CD4-positive, CD25-positive, alpha-beta regulatory T cell (primary cell): ENCODE results near the gene POLRMT. TPM values are rescaled to one million over a fixed set of nuclear protein-coding genes. Genes with fewer than 3 reads are reported as not detected.
"Not testable (repeated sequence)": the region's sequence is repeated elsewhere in the genome, so short reads cannot be mapped to it uniquely, and the experiment has no call there.

Experiments
- ATAC-seq, 2 donors: fragments of 150-1000 bp; cut with Tn5 transposase; one replicate each; pipeline ENCODE4 v1.10.0; 2021; ENCODE audit warnings: low read depth in 2 of 2, moderate number of reproducible peaks in 2 of 2, moderate library complexity in 1 of 2
- DNase-seq, 3 donors: peaks; one replicate each; pipeline versions ENCODE4 v3.0.0 to v3.0.0-alpha.2; 2012 to 2022; ENCODE audit warnings: mixed read lengths in 1 of 3
- H3K27ac ChIP-seq: one replicate; pipeline ENCODE4 v1.7.0; 2013; ENCODE audit warnings: mild to moderate bottlenecking, low read length; ENCODE audit not compliant: insufficient read depth, poor library complexity, severe bottlenecking
- H3K27me3 ChIP-seq: one replicate; pipeline ENCODE4 v1.7.0; 2013; ENCODE audit warnings: low read length; ENCODE audit not compliant: control insufficient read depth, insufficient read depth
- H3K36me3 ChIP-seq: one replicate; pipeline ENCODE4 v1.7.0; 2013; ENCODE audit warnings: mild to moderate bottlenecking, low read length, moderate library complexity; ENCODE audit not compliant: control insufficient read depth, insufficient read depth
- H3K4me1 ChIP-seq: 2 replicates; pipeline ENCODE4 v1.7.0; 2013; ENCODE audit warnings: mild to moderate bottlenecking, low read length; ENCODE audit not compliant: insufficient read depth, control insufficient read depth, poor library complexity, severe bottlenecking
- H3K4me3 ChIP-seq: one replicate; pipeline ENCODE4 v1.7.0; 2013; ENCODE audit warnings: low read depth, mild to moderate bottlenecking, low read length, moderate library complexity
- H3K9me3 ChIP-seq, 2 experiments: 1 replicate in 1 of 2; 2 replicates in 1 of 2; pipeline ENCODE4 v1.7.0; 2013; ENCODE audit warnings: low read length in 2 of 2, mild to moderate bottlenecking in 1 of 2, moderate library complexity in 1 of 2; ENCODE audit not compliant: control insufficient read depth in 2 of 2
- H3K27ac Mint-ChIP-seq, 3 donors: one replicate each; pipeline ENCODE4 v1.8.0; 2020 to 2022; ENCODE audit warnings: mild to moderate bottlenecking in 3 of 3, mixed read lengths in 3 of 3, moderate library complexity in 2 of 3
- H3K27me3 Mint-ChIP-seq: one replicate; pipeline ENCODE4 v1.8.0; 2022; ENCODE audit warnings: mild to moderate bottlenecking, mixed read lengths
- H3K36me3 Mint-ChIP-seq: one replicate; pipeline ENCODE4 v1.8.0; 2020; ENCODE audit warnings: mixed read lengths
- H3K4me1 Mint-ChIP-seq, 4 donors: one replicate each; pipeline ENCODE4 v1.8.0; 2020 to 2022; ENCODE audit warnings: mixed read lengths in 4 of 4, mild to moderate bottlenecking in 1 of 4
- H3K4me3 Mint-ChIP-seq, 4 donors: one replicate each; pipeline ENCODE4 v1.8.0; 2020 to 2022; ENCODE audit warnings: mild to moderate bottlenecking in 4 of 4, mixed read lengths in 4 of 4, moderate library complexity in 3 of 4
- H3K9me3 Mint-ChIP-seq, 7 donors: one replicate each; pipeline ENCODE4 v1.8.0; 2020 to 2022; ENCODE audit warnings: mixed read lengths in 7 of 7, mild to moderate bottlenecking in 3 of 7, moderate library complexity in 2 of 7
- polyA plus RNA-seq, 4 donors: library from polyadenylated mRNA; unstranded; fragments of 300-500 nt; fragmentation: Illumina TruSeq; gene quantifications; one replicate each; pipeline ENCODE4 v1.2.3, GENCODE V29; 2021
- total RNA-seq: library from RNA; stranded (reverse); gene quantifications from one replicate; pipeline ENCODE4 v1.2.3, GENCODE V29; 2022

The POLRMT gene
- total and polyA plus RNA-seq, 5 donors from 2014 or later: 25.4 to 62.9 (median 35.8) TPM

DNA sequence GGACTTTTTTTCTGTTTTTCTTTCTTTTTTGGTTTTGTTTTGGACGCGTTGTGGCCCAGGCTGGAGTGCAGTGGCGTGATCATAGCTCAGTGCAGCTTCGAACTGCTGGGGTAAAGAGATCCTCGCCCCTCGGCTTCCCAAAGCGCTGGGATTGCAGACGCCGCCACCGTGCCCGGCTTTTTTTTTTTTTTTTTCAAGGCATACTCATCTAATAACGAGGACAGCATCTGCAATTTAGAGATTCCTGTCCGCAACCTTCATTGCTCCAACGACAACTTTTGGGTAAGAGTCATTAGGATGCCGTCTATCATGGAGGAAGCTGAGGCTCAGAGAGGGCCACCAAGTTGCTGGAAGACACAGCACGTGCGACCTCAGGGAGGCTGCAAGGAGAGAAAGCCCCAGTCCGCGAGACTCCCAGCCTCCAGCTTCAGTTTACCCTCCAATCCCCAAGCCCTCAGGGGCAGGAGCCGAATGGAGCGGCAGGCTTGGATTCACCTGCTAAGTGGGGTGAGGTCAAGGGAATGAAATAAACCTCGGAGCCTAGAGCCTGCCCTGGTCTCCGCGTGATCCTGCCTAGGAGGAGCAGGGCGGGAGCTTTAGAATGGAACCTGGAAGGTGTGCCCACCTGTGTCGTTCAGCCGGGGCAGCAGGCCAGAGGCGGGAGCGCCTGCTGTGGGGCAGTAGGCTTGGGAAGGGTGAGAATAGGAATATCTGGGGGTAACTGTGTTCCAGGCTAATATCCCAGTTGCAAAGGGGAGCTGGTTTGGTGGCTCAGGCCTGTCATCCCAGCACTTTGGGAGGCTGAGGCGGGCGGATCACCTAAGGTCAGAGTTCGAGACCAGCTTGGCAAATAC lies 676 bp upstream of the POLRMT start:
- H3K27ac Mint-ChIP-seq: peak overlapping the region; percentile 52 to 96 (median 94)
- peaks cover 2% of the 10 kb centered on the region for H3K36me3 Mint-ChIP-seq
- peaks cover 0 to 2% (median 0%) of the 10 kb centered on the region in 7 donors for H3K9me3 Mint-ChIP-seq
- Histone ChIP-seq H3K4me3 (peak overlapping the region; percentile 69), H3K4me1 (peaks cover 29% of the 10 kb centered on the region), H3K27me3 (no peaks in the 10 kb centered on the region), H3K36me3 (peaks cover 2% of the 10 kb centered on the region), H3K27ac (peak overlapping the region; percentile 70), H3K9me3 (no peaks in the 10 kb centered on the region)
- peaks cover 0 to 47% (median 14%) of the 10 kb centered on the region in 4 donors for H3K4me1 Mint-ChIP-seq
- peak overlapping the region; percentile 90 to 96 (median 95) for H3K4me3 Mint-ChIP-seq
- no peak for ATAC-seq
- peaks cover 4% of the 10 kb centered on the region for H3K27me3 Mint-ChIP-seq
- no peak for DNase-seq

DNA sequence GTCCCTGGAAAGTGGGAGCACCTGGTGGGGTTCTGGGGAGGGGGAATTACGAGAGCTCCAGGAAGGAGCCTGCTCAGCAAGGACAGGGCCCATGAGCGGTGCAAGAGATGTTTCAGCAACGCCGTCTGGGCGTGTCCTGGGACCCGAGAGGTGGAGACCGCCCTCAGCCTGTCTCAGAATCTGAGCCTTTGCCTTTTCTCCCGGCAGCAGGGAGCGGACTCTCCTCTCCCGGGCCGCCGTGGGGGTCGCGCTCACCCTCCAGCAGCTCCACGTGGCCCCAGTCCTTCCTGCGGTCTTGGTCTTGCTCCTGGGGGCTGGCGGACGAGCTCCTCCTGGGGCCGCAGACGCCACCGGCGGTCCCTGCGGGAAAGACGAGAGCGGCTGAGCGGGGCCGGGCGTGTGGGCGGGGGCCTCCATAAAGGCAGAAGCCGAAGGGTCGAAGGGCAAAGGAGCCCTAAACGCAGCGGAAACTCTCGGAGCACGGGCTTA lies 714 bp downstream of the POLRMT start:
- Mint-ChIP-seq H3K36me3 (peaks cover 9% of the 10 kb centered on the region), H3K27me3 (peaks cover 4% of the 10 kb centered on the region), H3K4me1 (peaks cover 0 to 43% (median 15%) of the 10 kb centered on the region in 4 donors), H3K9me3 (peaks cover 0 to 2% (median 0%) of the 10 kb centered on the region in 7 donors), H3K27ac (peak overlapping the region in 2 of 3 donors; percentile 94 to 96), H3K4me3 (peak overlapping the region; percentile 90 to 96 (median 95))
- H3K36me3 ChIP-seq: peaks cover 16% of the 10 kb centered on the region
- H3K4me1 ChIP-seq: peaks cover 25% of the 10 kb centered on the region
- H3K9me3 ChIP-seq: no peaks in the 10 kb centered on the region
- H3K27me3 ChIP-seq: no peaks in the 10 kb centered on the region
- ATAC-seq (no peak), DNase-seq (peak in 1 of 3 donors; percentile 47)
- peak overlapping the region; percentile 70 for H3K27ac ChIP-seq
- H3K4me3 ChIP-seq: peak overlapping the region; percentile 70

DNA sequence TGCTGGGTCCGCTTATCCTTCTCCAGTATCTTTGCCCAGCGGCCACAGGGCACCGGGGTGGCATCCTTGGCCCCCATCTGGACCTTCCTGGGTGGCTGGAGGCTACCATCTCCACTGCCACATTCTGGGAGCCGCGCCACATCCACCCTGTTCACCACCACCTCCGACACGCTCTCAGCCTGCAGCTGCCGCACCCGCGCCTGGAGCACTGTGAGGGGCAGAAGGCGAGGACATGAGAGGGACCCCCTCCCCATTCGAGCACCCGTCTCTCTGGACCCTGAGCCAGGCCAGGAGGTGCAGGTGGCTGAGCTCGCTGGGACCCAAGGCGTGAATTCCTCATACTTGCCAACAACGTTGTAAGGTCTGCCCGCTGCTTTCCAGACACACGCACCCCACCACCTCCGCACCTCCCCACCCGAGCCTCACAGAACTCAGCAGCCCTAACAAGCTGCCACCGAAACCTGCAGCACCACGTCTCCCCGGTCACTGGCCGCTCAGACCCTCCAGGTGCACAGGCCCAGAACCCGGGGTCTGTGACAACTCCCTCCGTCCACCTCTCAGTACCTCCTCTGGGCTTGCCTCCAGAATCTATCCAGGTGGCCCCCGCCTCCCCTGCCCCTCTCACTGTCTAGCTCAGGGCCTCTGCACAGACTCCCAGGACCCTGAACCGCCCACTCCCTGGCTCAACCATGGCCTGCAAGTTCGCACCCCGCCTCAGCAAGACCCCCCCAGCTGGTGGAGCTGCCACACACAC lies 3.2 kb downstream of the POLRMT start:
- Histone ChIP-seq H3K4me3 (no peak overlapping the region), H3K36me3 (peaks cover 25% of the 10 kb centered on the region), H3K27ac (no peak overlapping the region), H3K27me3 (no peaks in the 10 kb centered on the region), H3K9me3 (no peaks in the 10 kb centered on the region), H3K4me1 (peaks cover 25% of the 10 kb centered on the region)
- ATAC-seq: no peak
- peaks cover 4% of the 10 kb centered on the region for H3K27me3 Mint-ChIP-seq
- H3K27ac Mint-ChIP-seq: peak overlapping the region in 2 of 3 donors; percentile 14 to 46
- H3K36me3 Mint-ChIP-seq: peaks cover 14% of the 10 kb centered on the region
- H3K4me3 Mint-ChIP-seq: peak overlapping the region in 1 of 4 donors; percentile 61
- peaks cover 0 to 2% (median 0%) of the 10 kb centered on the region in 7 donors for H3K9me3 Mint-ChIP-seq
- H3K4me1 Mint-ChIP-seq: peaks cover 0 to 44% (median 15%) of the 10 kb centered on the region in 4 donors
- no peak for DNase-seq

DNA sequence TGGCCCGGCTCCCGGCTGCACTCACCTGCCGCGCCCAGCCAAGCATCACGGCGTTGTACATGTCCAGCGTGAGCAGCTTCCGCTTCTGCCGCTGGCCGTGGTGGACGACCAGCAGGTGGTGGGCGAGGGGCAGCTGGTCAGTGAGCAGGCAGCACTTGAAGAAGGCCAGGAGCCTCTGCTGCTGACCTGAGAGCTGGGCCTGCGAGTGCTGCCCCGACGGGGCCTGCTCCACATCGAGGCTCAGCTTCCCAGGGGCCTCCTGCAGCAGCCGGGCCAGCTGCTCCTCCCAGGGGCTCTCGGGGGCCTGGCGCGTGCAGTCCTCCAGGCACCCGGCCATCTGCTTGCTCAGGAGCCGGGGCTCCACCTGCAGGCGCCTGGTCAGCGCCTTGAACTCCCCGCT lies 3.8 kb downstream of the POLRMT start:
- not testable (repeated sequence) for H3K27ac Mint-ChIP-seq, ATAC-seq
- H3K4me1 Mint-ChIP-seq: peaks cover 0 to 44% (median 15%) of the 10 kb centered on the region in 4 donors

DNA sequence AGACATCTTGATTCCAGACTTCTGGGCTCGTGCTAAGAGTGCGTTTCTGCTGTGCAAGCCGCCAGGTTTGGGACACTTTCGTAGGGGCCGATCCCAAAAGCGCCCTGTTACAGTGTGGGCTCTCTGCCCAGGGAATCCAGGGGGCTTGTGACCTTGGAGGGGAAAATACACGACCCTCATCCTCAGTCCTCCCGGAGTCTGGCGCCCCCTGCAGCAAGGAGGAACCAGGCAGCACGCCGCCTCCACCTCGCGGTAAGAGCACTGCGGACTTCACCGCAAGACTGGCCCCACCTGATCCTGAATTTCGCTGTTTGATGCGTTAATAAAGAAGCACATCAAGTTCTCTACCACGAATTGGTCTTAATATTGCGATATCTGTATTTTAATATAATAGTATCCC lies 5.2 kb downstream of the POLRMT start:
- Histone ChIP-seq H3K36me3 (peaks cover 30% of the 10 kb centered on the region), H3K27ac (no peak overlapping the region), H3K27me3 (no peaks in the 10 kb centered on the region), H3K4me1 (peaks cover 16% of the 10 kb centered on the region), H3K9me3 (no peaks in the 10 kb centered on the region), H3K4me3 (no peak overlapping the region)
- peaks cover 14% of the 10 kb centered on the region for H3K36me3 Mint-ChIP-seq
- DNase-seq (peak in 1 of 3 donors; percentile 25), ATAC-seq (no peak)
- H3K27ac Mint-ChIP-seq: no peak overlapping the region
- peak overlapping the region in 1 of 4 donors; percentile 56 for H3K4me3 Mint-ChIP-seq
- H3K4me1 Mint-ChIP-seq: peaks cover 0 to 35% (median 9%) of the 10 kb centered on the region in 4 donors
- no peaks in the 10 kb centered on the region for H3K27me3 Mint-ChIP-seq
- peaks cover 0 to 2% (median 0%) of the 10 kb centered on the region in 7 donors for H3K9me3 Mint-ChIP-seq

More for the DNA sequence above, 3.8 kb downstream of the POLRMT start:
- not testable (repeated sequence) for DNase-seq, H3K27ac ChIP-seq, H3K4me3 ChIP-seq, H3K27me3 ChIP-seq, H3K4me3 Mint-ChIP-seq, H3K27me3 Mint-ChIP-seq, H3K9me3 ChIP-seq, H3K9me3 Mint-ChIP-seq
- H3K36me3 Mint-ChIP-seq: peaks cover 14% of the 10 kb centered on the region
- peaks cover 25% of the 10 kb centered on the region for H3K4me1 ChIP-seq
- H3K36me3 ChIP-seq: peaks cover 26% of the 10 kb centered on the region

DNA sequence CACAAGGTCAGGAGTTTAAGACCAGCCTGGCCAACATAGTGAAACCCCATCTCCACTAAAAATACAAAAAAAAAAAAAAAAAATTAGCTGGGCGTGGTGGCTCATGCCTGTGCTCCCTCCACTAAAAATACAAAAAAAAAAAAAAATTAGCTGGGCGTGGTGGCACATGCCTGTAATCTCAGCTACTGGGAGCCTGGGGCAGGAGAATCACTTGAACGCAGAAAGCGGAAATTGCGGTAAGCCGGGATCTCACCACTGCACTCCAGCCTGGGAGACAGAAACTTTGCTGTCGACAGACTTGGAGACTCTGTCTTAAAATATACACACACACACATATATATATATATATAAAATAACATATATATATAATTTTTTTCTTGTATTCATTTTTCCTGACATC lies 6.8 kb downstream of the POLRMT start:
- Mint-ChIP-seq H3K4me3 (peak overlapping the region in 1 of 4 donors; percentile 56), H3K36me3 (peaks cover 14% of the 10 kb centered on the region)
- peaks cover 30% of the 10 kb centered on the region for H3K36me3 ChIP-seq

DNA sequence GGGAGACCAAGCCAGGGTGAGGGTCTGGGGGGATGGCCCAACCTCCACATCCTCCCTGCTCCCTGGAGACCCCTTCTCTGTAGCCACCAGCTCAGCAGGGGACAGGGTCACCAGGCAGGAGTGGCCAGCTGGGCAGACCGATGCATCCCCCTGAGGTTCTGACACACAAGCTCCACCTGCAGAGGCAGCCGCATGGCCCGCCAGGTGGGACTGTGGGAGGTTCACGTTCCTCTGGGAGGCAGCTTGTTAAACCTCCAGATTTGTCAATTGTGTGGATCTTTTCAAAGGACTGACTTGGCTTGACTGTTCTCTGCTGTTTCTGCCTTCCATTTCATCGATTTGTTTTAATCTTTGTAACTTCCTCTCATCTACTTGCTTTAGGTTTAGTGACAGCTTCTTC lies 8.1 kb downstream of the POLRMT start:
- peaks cover 14% of the 10 kb centered on the region for H3K36me3 Mint-ChIP-seq
- Histone ChIP-seq H3K27ac (no peak overlapping the region), H3K9me3 (no peaks in the 10 kb centered on the region), H3K36me3 (peaks cover 30% of the 10 kb centered on the region), H3K27me3 (no peaks in the 10 kb centered on the region), H3K4me3 (no peak overlapping the region), H3K4me1 (no peaks in the 10 kb centered on the region)
- no peak for ATAC-seq
- peak overlapping the region in 1 of 3 donors; percentile 11 for H3K27ac Mint-ChIP-seq
- H3K27me3 Mint-ChIP-seq: no peaks in the 10 kb centered on the region
- no peak overlapping the region for H3K4me3 Mint-ChIP-seq
- no peaks in the 10 kb centered on the region for H3K9me3 Mint-ChIP-seq
- peaks cover 0 to 10% (median 3%) of the 10 kb centered on the region in 4 donors for H3K4me1 Mint-ChIP-seq
- DNase-seq: no peak

More for the DNA sequence above, 6.8 kb downstream of the POLRMT start:
- H3K9me3 ChIP-seq, H3K27ac ChIP-seq, H3K4me3 ChIP-seq, DNase-seq, ATAC-seq, H3K27me3 Mint-ChIP-seq, H3K27ac Mint-ChIP-seq, H3K27me3 ChIP-seq, H3K4me1 ChIP-seq, H3K9me3 Mint-ChIP-seq: not testable (repeated sequence)
- H3K4me1 Mint-ChIP-seq: peaks cover 0 to 20% (median 6%) of the 10 kb centered on the region in 4 donors
